ENCODE data around the gene VWC2.

VWC2 gene

DNA sequence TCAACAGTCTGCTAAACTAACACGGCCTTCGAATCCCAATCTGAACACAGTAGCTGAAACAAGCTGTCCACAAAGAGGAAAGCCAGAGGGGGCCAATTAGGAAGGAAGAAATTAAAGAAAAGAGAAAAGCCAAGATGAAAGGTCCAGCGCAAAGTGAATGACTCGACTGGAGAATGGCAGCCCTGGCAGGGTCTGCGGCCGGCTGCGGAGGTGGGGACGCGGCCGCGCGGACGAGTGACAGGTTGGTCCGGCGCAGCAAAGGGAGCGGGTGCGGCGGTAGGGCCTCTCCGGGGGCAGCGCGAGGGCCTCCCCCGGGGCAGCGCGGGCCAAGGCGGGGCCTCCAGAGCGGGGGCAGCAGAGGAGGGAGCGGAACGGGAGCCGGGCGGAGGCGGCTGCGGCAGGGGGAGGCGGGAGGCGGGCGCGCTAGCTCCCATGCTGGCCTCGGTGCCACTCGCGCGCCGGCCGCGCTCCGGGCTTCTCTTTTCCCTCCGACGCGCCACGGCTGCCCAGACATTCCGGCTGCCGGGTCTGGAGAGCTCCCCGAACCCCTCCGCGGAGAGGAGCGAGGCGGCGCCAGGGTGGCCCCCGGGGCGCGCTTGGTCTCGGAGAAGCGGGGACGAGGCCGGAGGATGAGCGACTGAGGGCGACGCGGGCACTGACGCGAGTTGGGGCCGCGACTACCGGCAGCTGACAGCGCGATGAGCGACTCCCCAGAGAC is at the start of gene VWC2:
Gene VWC2 (plus strand): TSS at position 421 of the 718 bp plus-strand sequence. CDS start 1,798 bp downstream, outside the sequence.
- no peak for DNase-seq (ENCODE audit: low spot score)

DNA sequence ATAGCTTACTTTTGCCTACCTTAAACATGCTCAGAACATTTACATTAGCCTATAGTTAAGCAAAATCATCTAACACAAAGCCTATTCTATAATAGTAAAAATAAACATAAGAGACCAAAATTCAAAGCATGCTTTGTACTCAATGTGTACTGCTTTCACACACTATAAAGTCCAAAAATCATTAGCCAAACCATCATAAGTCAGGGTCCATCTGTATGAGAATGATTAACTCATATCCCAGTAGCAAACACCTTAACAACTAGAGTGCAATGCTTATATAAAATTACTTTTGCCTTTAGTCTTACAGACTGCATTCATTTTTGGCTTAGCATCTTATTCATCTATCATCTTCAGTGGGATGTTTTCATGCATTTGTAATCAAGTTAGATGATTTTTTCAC is 49.4 kb upstream of the VWC2 start:
- no peak for DNase-seq (ENCODE audit: low spot score)

DNA sequence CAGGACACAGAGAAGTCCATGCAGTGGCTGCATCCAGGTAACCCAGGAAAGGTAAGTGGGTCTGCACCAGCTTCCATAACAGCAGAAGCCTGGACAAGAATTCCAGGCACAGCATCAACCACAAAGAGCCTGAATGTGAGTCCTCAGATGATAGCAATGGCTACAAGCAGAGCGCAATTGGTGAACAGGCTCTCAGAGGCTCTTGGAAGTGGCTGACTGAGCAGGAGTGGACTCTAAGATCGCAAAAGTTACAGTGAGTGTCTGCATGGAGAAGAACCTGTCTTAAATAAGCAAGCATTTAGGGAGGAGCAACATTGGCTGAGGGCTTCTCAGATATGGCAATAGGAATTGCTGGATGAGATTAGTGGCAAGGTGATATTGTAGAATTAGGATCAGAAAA is 41.6 kb upstream of the VWC2 start:
- DNase-seq (ENCODE audit: low spot score), result no peak

DNA sequence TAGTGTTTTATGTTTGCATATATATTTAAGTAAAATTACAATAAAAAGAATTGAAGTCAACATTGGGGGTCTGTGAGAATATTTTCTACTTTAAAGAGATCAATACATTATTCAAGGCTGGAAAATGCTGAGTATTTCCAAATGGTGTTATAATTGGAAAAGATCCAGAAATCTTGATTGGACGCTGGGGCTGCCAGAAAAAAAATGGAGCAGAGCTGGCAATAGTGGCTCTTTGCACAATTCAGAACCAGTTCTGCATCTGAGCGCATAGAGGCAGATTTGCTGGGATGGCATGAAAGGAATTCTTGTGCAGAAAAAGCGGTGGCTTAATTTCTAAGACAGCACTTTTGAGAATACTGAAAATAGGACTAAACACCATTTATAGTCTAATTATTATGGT is 10.8 kb upstream of the VWC2 start:
- no peak for DNase-seq (ENCODE audit: low spot score)

DNA sequence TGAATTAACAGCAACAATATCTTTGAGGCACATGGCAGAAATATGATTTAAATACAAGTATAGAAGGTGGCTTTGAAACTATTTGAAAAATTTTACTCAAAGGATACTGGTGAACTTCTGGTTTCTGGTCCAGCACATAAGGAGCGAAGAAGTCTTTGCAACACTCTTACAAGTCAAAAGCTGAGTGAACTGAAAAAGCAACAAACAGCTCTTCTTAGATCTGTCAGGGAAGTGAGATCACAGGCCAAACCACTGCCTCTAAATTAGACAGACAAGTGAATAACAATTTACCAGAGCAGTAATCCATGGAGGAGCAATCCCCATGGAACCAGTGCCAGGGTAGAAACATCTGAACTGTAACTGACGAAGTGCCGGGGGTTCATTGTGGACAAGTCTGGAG is 9.6 kb upstream of the VWC2 start:
- DNase-seq (ENCODE audit: low spot score), result no peak

DNA sequence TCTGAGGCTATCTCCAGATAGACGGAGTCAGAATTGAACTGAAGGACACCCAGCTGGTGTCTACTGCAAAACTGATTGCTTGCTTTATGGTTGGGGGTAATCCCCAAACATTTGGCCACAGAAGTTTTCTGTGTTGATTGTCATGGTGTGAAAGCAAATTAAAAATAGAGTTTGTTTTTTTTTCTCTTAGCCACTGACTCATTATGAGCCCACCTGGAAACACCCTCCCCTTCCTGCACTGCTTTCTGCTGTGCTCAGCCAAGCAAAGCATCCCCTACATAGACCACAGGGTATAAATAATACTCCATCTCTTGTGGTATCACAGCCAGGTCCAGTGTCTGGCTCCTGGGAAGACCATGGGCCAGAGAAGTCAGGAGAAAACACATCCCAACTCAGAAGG is 6.5 kb upstream of the VWC2 start:
- DNase-seq (ENCODE audit: low spot score), result no peak

DNA sequence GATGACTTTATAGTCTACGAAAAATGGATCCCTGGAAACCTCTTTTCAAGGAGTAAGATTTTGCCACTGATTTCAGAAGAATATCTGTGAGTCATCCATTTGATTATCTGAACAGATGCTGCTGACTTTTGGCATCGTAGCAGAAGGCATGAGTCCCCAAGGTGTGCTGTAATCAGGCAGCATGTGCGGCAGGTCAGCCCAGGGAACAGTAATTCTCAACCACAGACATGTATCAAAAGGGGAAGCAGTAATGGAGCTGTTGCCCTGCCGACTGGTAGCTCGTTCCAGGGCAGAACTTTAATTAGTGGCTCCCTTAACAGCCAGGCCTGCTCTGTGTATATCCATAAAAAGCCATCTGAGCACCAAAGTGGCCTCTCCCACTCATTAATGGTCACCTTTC is 5.7 kb upstream of the VWC2 start:
- DNase-seq (ENCODE audit: low spot score), result no peak

DNA sequence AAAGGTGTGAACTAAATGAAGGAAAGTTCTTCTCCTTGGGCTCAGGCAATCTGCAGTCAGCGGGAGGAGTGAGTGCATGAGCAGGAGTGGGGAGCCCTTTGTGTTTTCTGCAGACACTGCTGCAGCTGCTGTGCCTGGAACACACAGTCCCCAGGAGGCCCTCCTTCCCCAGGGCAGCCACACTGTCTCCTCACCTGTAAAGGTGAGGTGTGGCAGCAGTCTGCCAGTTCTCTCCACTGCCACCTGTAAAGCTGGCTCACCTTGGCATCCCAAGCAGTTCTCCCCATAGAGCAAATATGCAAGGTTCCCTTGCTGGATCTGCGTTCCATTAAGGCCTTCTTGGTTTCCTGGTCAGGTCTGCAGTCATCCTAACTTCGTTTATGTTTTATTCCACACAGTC is 5.2 kb upstream of the VWC2 start:
- DNase-seq (ENCODE audit: low spot score), result no peak

DNA sequence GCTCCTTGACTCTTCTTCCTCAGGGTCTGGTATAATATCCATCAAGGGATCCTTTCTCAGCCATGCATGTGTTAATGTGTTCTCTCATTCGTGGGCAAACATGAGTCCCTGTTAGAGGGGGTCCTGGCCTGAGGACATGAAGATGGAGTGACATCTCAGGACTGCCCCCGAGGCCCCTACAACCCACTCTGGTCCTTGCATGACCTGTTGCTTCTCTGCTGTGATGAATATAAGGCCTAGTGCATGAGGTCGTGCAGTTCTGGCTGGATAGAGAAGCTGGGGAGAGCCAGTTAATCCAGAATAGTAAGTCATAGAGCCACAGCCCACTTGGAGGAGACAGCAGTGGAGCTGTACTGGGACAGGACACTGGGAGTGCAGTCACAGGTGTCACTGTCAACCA is 4.6 kb upstream of the VWC2 start:
- no peak for DNase-seq (ENCODE audit: low spot score)

DNA sequence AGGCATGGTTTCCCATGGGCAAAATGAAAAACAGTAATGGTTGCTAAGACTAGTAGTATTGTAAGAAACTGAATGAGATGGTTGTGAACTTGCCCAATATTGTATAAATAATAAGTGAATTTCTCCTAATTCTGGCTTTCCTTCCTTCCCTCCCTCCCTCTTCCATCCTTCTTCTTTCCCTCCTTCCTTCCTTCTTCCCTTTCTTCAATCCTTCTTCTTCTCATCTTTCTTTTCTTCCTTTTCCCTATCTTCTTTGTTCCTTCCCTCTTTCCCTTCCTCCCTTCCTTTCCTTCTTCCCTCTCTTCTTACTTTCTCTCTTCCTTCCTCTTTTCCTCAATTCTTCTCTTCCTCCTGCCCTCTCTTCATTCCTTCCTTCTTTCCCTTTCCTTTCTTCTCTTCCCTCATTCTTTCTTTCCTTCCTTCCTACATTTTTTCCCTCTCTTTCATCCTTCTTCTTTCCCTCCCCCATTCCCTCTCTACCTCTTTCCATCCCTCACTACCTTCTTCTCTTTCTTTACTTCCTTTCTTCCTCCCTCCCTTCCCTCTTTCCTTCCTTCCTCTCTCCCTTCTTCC is 4.1 kb upstream of the VWC2 start:
- no peak for DNase-seq (ENCODE audit: low spot score)

DNA sequence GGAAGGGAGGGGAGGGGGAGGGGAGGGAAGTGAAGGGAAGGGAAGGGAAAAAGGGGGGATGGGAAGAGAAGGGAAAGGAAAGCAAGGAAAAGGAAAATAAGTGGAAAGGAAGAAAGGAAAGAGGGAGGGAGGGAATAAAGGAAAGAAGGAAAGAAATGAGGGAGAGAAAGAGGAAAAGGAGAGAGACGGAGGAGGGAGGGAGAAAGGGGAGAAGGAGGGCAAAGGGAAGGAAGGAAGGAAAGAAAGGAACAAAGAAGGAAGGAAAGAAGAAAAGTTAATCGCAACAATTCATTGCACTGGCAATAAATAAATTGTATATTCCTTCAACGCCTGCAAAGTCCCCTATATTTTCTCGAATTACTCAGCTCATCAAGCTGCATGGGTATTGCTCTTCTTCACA is 2.6 kb upstream of the VWC2 start:
- no peak for DNase-seq (ENCODE audit: low spot score)

DNA sequence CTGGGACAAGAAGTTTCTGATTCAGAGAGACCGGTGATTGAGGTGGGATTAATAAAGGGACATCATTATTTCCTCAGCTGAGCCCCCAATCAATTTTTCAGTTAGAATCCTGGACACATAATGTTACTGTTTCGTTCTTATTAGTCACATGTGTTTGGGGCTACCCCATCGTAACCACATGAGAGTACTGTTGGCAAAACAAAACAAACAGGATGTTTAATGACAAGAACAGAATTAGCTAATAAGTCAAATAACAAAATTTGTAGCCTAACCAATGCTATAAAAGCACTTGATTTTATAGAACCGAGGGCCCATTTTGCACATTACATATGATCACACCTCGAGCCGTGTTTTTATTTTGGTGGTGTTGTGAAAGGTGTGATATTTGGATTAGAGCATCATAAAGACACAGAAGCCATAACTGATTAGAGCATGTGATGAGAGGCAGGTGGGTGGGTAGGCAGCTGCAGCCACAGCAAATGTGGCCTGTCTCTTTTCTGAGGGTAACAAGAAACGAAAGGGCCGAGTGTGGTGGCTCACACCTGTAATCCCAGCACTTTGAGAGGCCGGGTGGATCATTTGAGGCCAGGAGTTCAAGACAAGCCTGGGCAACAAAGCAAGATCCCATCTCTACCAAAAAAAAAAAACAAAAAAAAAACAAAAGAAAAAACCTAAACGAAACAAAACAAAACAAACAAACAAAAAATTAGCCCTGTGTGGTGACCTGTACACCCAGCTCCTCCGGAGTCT is 1.8 kb upstream of the VWC2 start:
- DNase-seq (ENCODE audit: low spot score), result no peak

DNA sequence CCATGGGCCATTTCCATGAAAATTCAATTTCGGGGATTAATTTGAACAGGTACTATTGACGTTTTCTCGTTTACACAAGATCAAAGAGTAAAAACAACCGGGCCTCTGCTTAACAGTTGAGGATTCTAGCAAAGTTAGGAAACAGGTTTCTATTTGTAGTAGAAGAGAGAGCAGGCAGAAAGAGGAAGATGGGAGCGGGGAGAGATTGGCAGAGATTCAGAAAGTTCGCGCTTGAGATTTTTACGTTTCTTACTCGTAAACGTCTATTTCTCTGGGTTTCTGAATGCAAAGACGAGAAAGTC is 571 bp upstream of the VWC2 start:
- no peak for DNase-seq (ENCODE audit: low spot score)

DNA sequence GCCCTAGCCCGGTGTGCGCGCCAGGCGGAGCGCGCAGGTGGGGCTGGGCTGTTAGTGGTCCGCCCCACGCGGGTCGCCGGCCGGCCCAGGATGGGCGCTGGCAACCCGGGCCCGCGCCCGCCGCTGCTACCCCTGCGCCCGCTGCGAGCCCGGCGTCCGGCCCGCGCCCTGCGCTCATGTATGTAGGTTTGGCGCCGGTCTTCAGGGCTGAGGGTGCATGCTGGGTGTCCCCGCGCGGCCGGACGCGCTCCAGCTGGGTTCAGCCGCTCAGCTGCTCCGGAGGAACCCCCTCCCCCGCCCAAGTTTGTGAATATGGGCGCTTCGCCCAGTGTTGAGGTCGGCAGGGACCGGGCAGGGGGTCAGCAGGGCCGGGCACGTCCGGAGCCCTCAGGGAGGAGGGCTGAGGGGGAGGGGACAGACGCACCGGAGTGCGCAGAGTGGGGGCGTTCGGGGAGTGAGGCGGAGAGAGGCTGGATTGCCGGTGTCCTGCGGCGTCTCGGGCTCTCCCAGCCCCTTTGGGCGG is 559 bp downstream of the VWC2 start:
- DNase-seq (ENCODE audit: low spot score), result no peak

DNA sequence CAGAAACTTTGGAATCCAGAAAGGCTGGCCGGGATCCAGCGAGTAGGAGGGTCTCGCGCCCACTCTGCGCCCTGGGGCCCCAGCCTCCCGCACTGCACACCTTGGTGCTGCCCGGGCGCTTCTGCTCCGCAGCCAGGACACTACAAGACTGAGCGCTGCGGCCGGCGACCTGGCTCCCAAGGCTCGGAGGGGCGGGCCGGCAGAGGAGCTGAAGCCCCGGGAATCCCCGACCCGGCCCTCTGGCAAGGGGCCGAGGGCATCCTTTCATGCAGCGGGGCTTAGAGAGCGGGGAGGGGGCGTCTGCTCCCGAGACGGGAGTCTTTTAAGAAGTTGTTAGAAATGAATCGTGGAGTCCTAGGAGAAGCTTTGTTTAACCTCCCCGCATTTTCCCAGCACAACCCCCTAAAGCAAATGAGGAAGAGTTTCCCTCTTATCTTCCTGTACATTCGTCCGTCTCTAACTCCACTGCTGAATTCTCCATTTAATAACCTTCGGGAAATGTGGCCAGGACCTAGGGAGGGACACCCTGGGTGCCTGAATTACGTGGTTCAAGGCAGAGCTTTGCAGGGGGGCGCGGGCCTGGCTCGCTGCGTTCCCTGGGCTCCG is 1.1 kb downstream of the VWC2 start:
- DNase-seq (ENCODE audit: low spot score), result no peak

DNA sequence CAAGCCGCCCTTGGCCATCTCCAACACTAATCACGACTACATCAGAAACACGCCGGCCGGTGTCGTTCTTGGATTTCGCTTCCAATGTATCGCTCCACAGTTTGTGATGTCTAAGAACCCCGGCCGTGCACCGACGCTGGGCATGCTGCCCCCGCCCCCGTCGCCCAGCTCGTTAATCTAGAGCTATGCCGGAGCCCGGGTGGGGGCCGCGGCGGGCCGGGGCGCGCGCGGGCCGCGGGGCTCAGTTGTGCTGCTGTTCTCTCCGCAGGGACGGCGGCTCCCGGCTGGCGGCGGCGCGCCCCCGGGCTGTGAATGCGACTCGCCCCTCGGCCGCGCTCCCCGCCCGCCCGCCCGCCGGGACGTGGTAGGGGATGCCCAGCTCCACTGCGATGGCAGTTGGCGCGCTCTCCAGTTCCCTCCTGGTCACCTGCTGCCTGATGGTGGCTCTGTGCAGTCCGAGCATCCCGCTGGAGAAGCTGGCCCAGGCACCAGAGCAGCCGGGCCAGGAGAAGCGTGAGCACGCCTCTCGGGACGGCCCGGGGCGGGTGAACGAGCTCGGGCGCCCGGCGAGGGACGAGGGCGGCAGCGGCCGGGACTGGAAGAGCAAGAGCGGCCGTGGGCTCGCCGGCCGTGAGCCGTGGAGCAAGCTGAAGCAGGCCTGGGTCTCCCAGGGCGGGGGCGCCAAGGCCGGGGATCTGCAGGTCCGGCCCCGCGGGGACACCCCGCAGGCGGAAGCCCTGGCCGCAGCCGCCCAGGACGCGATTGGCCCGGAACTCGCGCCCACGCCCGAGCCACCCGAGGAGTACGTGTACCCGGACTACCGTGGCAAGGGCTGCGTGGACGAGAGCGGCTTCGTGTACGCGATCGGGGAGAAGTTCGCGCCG is 1.9 kb downstream of the VWC2 start:
- no peak for DNase-seq (ENCODE audit: low spot score)

DNA sequence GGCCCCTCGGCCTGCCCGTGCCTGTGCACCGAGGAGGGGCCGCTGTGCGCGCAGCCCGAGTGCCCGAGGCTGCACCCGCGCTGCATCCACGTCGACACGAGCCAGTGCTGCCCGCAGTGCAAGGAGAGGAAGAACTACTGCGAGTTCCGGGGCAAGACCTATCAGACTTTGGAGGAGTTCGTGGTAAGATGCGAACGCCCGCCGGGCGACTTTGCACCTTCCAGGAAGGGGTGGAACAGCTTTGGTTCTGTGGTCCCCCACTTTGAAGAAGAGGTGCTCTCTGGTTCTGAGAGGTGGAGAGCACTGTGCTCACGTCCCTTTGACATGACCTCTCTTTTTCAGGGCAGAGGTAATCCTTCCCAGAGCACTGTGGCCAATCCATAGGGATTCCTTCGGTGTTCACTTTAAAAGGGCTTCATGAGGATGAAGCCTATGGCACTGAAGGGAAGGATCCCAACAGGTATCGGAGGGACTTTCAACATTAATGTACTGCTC is 2.6 kb downstream of the VWC2 start:
- no peak for DNase-seq (ENCODE audit: low spot score)

DNA sequence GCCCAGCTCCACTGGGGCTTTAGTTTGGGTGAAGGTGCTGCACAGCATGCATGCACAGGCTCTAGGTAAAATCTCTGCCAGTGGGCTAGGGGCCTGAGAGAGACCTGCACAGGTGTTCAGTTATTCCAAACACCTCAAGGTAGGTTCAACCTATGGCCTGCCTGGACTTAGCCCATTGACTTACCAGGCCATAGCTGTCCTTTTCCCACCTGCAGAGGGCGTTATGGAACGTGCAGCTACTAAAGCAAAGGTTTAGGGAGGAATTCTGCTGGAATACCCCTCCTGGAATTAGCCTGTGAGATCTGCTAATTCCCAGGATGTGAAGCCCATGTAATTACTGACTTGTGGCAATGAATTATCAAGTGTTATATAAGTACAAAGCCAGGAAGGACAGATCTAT is 3.6 kb downstream of the VWC2 start:
- no peak for DNase-seq (ENCODE audit: low spot score)

DNA sequence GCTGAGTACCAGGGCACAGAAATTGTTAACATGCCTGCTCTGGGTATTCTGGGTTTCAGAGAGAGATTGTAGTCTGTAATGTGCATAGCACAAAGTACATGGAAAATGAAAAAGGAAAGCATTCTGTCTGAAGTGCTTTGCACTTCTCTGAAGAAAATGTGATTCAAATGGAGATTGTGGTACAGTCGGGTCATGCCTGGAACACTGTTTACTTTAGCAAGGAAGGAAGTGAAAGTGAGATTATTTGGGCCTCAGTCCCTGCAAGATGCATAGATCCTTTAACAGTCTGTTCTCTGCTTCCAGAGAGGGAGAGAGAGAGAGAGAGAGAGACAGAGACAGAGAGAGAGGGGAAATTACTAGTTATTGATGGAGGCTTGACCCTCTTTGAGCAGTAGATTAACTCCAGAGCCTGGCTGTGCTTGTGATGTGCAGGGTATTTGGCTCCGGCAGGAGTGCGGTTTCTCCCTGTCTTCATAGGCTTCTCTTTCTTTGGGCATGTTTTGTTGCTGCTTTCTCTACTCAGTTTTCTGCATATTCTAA is 5.4 kb downstream of the VWC2 start:
- DNase-seq (ENCODE audit: low spot score), result no peak

DNA sequence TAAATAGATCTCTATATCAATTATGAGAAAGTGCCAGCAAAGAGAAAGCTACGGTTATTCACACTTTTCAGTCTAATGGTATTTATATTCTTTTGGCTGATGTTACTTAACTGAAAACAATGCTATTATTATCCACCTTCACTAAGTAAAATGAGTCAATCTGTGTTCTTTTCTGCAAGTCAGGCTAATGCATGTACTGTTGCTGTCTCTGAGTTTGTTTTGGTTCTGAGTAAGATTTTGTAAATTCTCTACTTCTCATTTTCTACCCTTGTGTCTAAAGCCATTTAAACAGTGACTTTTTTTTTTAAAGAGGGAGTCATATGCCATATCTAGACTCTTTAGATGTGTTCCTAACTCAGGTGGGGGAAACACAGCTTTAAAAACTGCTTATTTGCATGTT is 7.5 kb downstream of the VWC2 start:
- no peak for DNase-seq (ENCODE audit: low spot score)

DNA sequence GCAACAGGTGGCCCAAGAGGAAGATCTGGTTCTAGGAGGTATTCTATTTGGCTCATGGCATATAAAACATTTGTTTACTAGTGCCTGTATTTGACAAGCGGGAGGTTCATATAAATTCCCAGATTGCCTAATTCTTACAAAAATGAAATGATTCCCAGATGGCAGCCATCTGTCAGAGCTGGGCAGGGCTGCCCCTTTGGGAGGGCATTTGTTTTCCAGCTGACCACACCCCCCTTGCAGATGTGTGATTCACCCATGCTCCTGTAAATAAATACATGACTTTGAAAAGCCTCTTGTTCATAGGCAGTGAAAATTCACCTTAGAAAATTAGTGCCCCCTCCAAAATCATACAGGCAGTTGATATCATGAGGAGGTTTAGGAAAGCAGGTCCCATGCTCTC is 8.6 kb downstream of the VWC2 start:
- no peak for DNase-seq (ENCODE audit: low spot score)

DNA sequence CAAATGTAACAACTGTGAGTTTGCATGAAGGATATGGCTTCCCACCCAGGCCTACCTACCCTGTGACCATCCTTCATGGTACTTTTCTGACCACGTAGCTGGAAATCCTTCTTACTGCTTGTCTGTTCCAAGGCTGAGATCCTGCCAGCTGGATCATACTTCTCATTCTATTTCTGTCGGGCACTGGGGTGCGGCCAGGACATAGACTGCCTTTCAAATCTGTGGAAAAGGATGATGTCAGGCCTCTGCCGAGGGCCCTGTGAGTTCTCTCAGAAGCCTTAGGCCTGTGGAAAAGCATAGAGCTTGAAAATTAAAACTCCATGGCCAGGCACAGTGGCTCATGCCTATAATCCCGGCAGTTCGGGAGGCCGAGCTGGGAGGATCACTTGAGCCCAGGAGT is 10.0 kb downstream of the VWC2 start:
- DNase-seq (ENCODE audit: low spot score), result no peak
